B cell (primary cell): Measurements from ENCODE around the gene VPS13A. TPM values are rescaled to one million over a fixed set of nuclear protein-coding genes. Genes with fewer than 3 reads are reported as not detected.

Experiments used
- ATAC-seq: fragments of 200-7000 bp; cut with Tn5 transposase; one replicate; pipeline ENCODE4 v1.10.0; 2021; ENCODE audit warnings: low read depth, mild to moderate bottlenecking, moderate number of reproducible peaks, moderate library complexity
- CTCF ChIA-PET: fragments of 350-600 bp; sonication (Branson Sonifier 250); formaldehyde crosslinking; loops from one replicate; lab custom pipeline; 2021; ENCODE audit warnings: antibody characterized with exemption, inconsistent platforms; lab: Charles Lee
- POLR2A ChIA-PET: fragments of 350-600 bp; sonication (Branson Sonifier 250); formaldehyde crosslinking; loops from one replicate; lab custom pipeline; 2021; ENCODE audit warnings: antibody characterized with exemption; lab: Charles Lee
- DNase-seq: peaks from one replicate; pipeline ENCODE4 v3.0.0; 2013
- H2AFZ ChIP-seq: 2 replicates; pipeline ENCODE4 v1.6.1; 2012; ENCODE audit warnings: mild to moderate bottlenecking, low read depth, low read length; ENCODE audit not compliant: insufficient read depth, poor library complexity, severe bottlenecking
- H3K27ac ChIP-seq, 2 donors: 1 replicate in 1 of 2; 2 replicates in 1 of 2; pipeline ENCODE4 v1.5.1; 2012 to 2013; ENCODE audit warnings: low read length in 2 of 2, mild to moderate bottlenecking in 2 of 2, moderate library complexity in 1 of 2
- H3K27me3 ChIP-seq, 4 experiments: fragments of 200-600 bp in 1 of 4; sonication (generic) in 1 of 4; replicated peaks in 1 of 4; 1 replicate in 2 of 4; 2 replicates in 2 of 4; pipeline versions ENCODE4 v1.6.1 to v1.7.0; 2013 to 2016; ENCODE audit warnings: low read length in 3 of 4, mild to moderate bottlenecking in 2 of 4, mixed read lengths in 1 of 4, moderate library complexity in 1 of 4; ENCODE audit not compliant: insufficient read depth in 4 of 4, control insufficient read depth in 3 of 4; ENCODE audit errors: control extremely low read depth in 1 of 4
- H3K36me3 ChIP-seq, 2 experiments: replicated peaks in 1 of 2; 1 replicate in 1 of 2; 2 replicates in 1 of 2; pipeline versions ENCODE4 v1.6.1 to v1.7.1; 2013; ENCODE audit warnings: low read length in 1 of 2; ENCODE audit not compliant: insufficient read depth in 2 of 2, control insufficient read depth in 1 of 2; ENCODE audit errors: control extremely low read depth in 1 of 2, extremely low read depth in 1 of 2
- H3K4me1 ChIP-seq, 2 donors: fragments of 200-600 bp in 1 of 2; sonication (generic) in 1 of 2; 1 replicate in 1 of 2; 2 replicates in 1 of 2; pipeline versions ENCODE4 v1.5.1 to v1.6.1; 2013 to 2017; ENCODE audit warnings: low read length in 2 of 2; ENCODE audit not compliant: control insufficient read depth in 2 of 2, insufficient read depth in 2 of 2
- H3K4me2 ChIP-seq: replicated peaks from 2 replicates; pipeline ENCODE3; 2012; ENCODE audit warnings: mild to moderate bottlenecking, low read depth, low read length; ENCODE audit not compliant: poor library complexity, severe bottlenecking
- H3K4me3 ChIP-seq, 5 experiments: fragments of 200-600 bp in 1 of 5; sonication (generic) in 1 of 5; 1 replicate in 3 of 5; 2 replicates in 2 of 5; pipeline versions ENCODE4 v1.5.1 to v1.7.0; 2011 to 2016; ENCODE audit warnings: low read length in 4 of 5, mild to moderate bottlenecking in 4 of 5, low read depth in 2 of 5, control low read depth in 1 of 5, moderate library complexity in 1 of 5; ENCODE audit not compliant: insufficient read depth in 1 of 5; ENCODE audit errors: control extremely low read depth in 1 of 5, extremely low read depth in 1 of 5
- H3K79me2 ChIP-seq: fragments of 200-600 bp; sonication (generic); one replicate; pipeline ENCODE4 v1.6.0; 2016; ENCODE audit warnings: low read length; ENCODE audit not compliant: control insufficient read depth, insufficient read depth
- H3K9ac ChIP-seq: fragments of 200-600 bp; sonication (generic); 2 replicates; pipeline ENCODE4 v1.6.1; 2017; ENCODE audit warnings: mild to moderate bottlenecking, low read length, moderate library complexity
- H3K9me3 ChIP-seq, 3 donors: one replicate each; pipeline versions ENCODE4 v1.6.1 to v1.7.1; 2013; ENCODE audit warnings: low read length in 2 of 3; ENCODE audit not compliant: control insufficient read depth in 2 of 3, insufficient read depth in 1 of 3; ENCODE audit errors: control extremely low read depth in 1 of 3
- H4K20me1 ChIP-seq: 2 replicates; pipeline ENCODE4 v1.6.0; 2012; ENCODE audit warnings: mild to moderate bottlenecking, low read length; ENCODE audit not compliant: insufficient read depth, control insufficient read depth, poor library complexity, severe bottlenecking
- H3K27ac Mint-ChIP-seq: one replicate; pipeline ENCODE4 v1.8.0; 2021; ENCODE audit warnings: mixed read lengths
- H3K27me3 Mint-ChIP-seq: one replicate; pipeline ENCODE4 v1.8.0; 2021; ENCODE audit warnings: mixed read lengths
- H3K4me1 Mint-ChIP-seq: one replicate; pipeline ENCODE4 v1.8.0; 2021; ENCODE audit warnings: mixed read lengths
- H3K4me3 Mint-ChIP-seq: one replicate; pipeline ENCODE4 v1.8.0; 2021; ENCODE audit warnings: mixed read lengths
- H3K9me3 Mint-ChIP-seq: one replicate; pipeline ENCODE4 v1.8.0; 2022; ENCODE audit warnings: mixed read lengths; ENCODE audit not compliant: insufficient read depth
- EZH2 ChIP-seq: IDR thresholded peaks from 2 replicates; pipeline ENCODE4 v1.6.1; 2012; ENCODE audit warnings: borderline replicate concordance, low read depth, mild to moderate bottlenecking, moderate library complexity, low read length; ENCODE audit not compliant: insufficient read depth, poor library complexity, severe bottlenecking
- WGBS: methylation state at CpG from one replicate; pipeline ENCODE4 v1.1.5; 2013; ENCODE audit warnings: missing lambda C conversion rate; ENCODE audit not compliant: insufficient coverage; 5-methylcytosine and 5-hydroxymethylcytosine counted together
- intact Hi-C: fragments of 100-400 bp; cut with micrococcal nuclease; formaldehyde crosslinking; loops from one replicate; pipeline ENCODE4 v1.10.0; 2022
- polyA plus RNA-seq: library from polyadenylated mRNA; depleted of rRNA; stranded (reverse); fragments of >200 nt; gene quantifications from 2 replicates; pipeline ENCODE4 v1.2.3, GENCODE V29; 2012
- total RNA-seq, 2 donors: library from RNA; stranded (reverse); fragments of 120-200 nt in 1 of 2; gene quantifications; 1 replicate in 1 of 2; 2 replicates in 1 of 2; pipeline versions ENCODE4 v1.2.3 to v1.2.4, GENCODE V29; 2013 to 2022
- TF ChIP-seq, protein P1 (sequence below): fragments of 200-600 bp; IDR thresholded peaks from one replicate; pipeline ENCODE4 v1.8.0; 2022; ENCODE audit warnings: antibody characterized with exemption, mild to moderate bottlenecking

VPS13A gene
- total and polyA plus RNA-seq, 2 donors (not counting 1 experiment from before 2014, with no cell fraction given): 6.5 to 57.8 TPM

DNA sequence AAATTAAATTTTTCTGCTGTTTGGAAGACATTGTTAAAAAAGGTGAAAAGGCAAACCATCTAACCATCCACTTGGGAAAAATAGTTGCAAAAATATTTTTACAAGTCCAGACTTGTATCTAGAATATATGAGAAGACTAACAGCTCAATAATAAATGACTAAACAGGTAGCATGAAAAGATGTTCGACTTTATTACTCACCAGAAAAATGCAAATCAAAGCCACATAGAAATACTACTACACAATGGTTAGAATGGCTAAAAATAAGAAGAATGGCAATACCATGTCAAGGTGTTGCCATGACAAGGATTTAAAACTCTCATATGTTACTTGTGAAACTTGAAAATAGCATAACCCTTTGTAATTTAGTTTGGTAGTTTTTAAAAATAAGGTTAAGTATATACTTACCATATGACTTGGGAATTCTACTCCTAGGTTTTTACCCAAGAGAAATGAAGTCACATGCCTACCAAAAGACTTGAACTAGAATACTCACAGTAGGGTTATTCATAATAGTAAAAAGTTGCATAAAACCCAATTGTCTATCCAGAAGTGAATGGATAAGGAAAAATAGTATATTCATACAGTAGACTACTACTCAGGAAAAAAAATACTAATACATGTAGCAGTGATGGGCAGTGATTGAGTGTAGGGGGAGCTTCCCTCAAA lies 93.8 kb downstream of the VPS13A start:
- Histone ChIP-seq H3K27me3 (no peaks in the 10 kb centered on the region), H4K20me1 (no peaks in the 10 kb centered on the region), H3K36me3 (no peaks in the 10 kb centered on the region), H3K4me1 (no peaks in the 10 kb centered on the region), H2AFZ (no peak overlapping the region), H3K9me3 (no peaks in the 10 kb centered on the region), H3K9ac (no peak overlapping the region), H3K4me2 (no peak overlapping the region), H3K79me2 (no peaks in the 10 kb centered on the region), H3K27ac (no peak overlapping the region), H3K4me3 (no peak overlapping the region)
- no peaks in the 10 kb centered on the region for H3K4me1 Mint-ChIP-seq
- intact Hi-C loops: no loop called here
- TF ChIP-seq, protein P1, sequence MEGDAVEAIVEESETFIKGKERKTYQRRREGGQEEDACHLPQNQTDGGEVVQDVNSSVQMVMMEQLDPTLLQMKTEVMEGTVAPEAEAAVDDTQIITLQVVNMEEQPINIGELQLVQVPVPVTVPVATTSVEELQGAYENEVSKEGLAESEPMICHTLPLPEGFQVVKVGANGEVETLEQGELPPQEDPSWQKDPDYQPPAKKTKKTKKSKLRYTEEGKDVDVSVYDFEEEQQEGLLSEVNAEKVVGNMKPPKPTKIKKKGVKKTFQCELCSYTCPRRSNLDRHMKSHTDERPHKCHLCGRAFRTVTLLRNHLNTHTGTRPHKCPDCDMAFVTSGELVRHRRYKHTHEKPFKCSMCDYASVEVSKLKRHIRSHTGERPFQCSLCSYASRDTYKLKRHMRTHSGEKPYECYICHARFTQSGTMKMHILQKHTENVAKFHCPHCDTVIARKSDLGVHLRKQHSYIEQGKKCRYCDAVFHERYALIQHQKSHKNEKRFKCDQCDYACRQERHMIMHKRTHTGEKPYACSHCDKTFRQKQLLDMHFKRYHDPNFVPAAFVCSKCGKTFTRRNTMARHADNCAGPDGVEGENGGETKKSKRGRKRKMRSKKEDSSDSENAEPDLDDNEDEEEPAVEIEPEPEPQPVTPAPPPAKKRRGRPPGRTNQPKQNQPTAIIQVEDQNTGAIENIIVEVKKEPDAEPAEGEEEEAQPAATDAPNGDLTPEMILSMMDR: no peak
- no peak for TF ChIP-seq EZH2
- ChIA-PET POLR2A (no interaction called here), CTCF (no interaction called here)
- H3K4me3 Mint-ChIP-seq: no peak overlapping the region
- no peak overlapping the region for H3K27ac Mint-ChIP-seq
- no peaks in the 10 kb centered on the region for H3K9me3 Mint-ChIP-seq
- WGBS: no CpG with 5 or more reads among the region's 1 CpG
- H3K27me3 Mint-ChIP-seq: no peaks in the 10 kb centered on the region
- no peak for DNase-seq
- ATAC-seq: no peak

DNA sequence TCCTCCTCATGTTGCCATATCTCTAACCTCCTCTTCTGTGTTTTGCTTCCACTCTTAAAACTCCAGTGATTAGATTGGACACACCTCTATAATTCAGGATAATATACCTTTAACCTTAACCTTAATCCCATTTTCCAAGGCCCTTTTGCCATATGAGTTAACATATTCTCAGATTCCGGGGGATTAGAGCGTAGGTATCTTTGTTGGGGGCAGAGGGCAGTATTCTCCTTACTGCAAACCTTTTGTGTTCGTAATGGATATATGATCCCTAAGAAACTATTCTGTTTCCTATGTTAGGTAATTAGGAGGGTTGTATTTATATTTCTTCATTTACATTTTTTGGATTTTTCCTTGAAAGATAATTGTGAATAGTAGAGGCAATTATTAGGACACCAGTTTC lies 99.5 kb downstream of the VPS13A start:
- no peaks in the 10 kb centered on the region for H3K9me3 ChIP-seq
- H3K27me3 Mint-ChIP-seq: no peaks in the 10 kb centered on the region
- no peak for TF ChIP-seq EZH2
- TF ChIP-seq, protein P1: no peak

More for the DNA sequence above, 99.5 kb downstream of the VPS13A start:
- Histone ChIP-seq H3K9ac (no peak overlapping the region), H3K36me3 (peaks cover 0 to 3% of the 10 kb centered on the region in 2 experiments), H3K27me3 (no peaks in the 10 kb centered on the region), H3K4me3 (no peak overlapping the region), H3K4me1 (no peaks in the 10 kb centered on the region), H2AFZ (no peak overlapping the region), H3K79me2 (no peaks in the 10 kb centered on the region), H3K27ac (no peak overlapping the region), H3K4me2 (no peak overlapping the region), H4K20me1 (no peaks in the 10 kb centered on the region)
- POLR2A ChIA-PET: no interaction called here
- intact Hi-C loops: no loop called here
- CTCF ChIA-PET: no interaction called here
- WGBS: no CpG with 5 or more reads among the region's 3 CpGs
- no peak for ATAC-seq
- Mint-ChIP-seq H3K4me1 (no peaks in the 10 kb centered on the region), H3K9me3 (no peaks in the 10 kb centered on the region), H3K4me3 (no peak overlapping the region), H3K27ac (no peak overlapping the region)
- no peak for DNase-seq
